ENCODE results near the gene HDGFL2. TPM values are rescaled to one million over a fixed set of nuclear protein-coding genes. Genes with fewer than 3 reads are reported as not detected.

HDGFL2 gene
- total RNA-seq, 3 donors from 2014 or later: 33.0 to 34.1 (median 33.1) TPM

DNA sequence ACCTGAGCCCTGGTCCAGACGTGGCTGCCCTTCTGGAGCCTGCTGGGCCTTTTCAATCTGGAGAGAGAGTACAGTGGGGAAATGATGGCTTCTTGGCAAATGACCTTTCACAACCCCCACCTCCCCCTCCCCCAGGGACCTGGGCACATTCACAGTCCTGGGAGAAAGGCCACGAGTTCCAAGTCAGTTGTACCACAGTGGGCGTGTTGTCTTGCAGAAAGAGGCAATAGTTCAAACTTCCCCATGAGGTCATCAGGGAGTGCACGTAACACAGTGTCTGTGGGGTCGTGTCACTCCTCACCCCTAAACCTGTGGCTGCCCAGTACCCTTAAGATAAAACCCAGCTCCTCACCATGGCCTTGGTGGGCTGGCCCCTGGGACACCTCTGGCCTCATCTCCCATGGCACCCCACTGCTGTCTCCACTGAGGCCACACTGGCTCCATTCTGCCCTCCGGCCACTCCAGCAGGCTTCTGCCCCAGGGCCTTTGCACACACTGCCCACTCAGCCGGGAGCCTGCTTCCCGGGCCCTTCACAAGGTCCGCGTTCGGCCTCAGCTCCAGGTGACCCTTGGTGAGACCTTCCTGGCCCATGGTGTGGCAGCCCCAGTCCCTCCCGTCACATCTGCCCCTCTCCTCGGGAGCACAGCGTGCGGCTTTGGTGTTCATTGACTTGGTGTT, 32.9 kb downstream of the HDGFL2 start:
- intact Hi-C loops (cut with DNase I; ENCODE audit: low total_unique reads): no loop called here
- Histone ChIP-seq H3K36me3 (no peaks in the 10 kb centered on the region), H3K27me3 (no peaks in the 10 kb centered on the region), H3K4me1 (no peaks in the 10 kb centered on the region), H3K27ac (no peak overlapping the region), H3K9me3 (no peaks in the 10 kb centered on the region), H3K4me3 (no peak overlapping the region)
- TF ChIP-seq, protein P1, sequence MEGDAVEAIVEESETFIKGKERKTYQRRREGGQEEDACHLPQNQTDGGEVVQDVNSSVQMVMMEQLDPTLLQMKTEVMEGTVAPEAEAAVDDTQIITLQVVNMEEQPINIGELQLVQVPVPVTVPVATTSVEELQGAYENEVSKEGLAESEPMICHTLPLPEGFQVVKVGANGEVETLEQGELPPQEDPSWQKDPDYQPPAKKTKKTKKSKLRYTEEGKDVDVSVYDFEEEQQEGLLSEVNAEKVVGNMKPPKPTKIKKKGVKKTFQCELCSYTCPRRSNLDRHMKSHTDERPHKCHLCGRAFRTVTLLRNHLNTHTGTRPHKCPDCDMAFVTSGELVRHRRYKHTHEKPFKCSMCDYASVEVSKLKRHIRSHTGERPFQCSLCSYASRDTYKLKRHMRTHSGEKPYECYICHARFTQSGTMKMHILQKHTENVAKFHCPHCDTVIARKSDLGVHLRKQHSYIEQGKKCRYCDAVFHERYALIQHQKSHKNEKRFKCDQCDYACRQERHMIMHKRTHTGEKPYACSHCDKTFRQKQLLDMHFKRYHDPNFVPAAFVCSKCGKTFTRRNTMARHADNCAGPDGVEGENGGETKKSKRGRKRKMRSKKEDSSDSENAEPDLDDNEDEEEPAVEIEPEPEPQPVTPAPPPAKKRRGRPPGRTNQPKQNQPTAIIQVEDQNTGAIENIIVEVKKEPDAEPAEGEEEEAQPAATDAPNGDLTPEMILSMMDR (IDR thresholded peaks at IDR 0.05): no peak
- no peak for TF ChIP-seq POLR2AphosphoS5 (IDR thresholded peaks at IDR 0.05)
- no peak for DNase-seq (ENCODE audit: low spot score in 2 of 2)

DNA sequence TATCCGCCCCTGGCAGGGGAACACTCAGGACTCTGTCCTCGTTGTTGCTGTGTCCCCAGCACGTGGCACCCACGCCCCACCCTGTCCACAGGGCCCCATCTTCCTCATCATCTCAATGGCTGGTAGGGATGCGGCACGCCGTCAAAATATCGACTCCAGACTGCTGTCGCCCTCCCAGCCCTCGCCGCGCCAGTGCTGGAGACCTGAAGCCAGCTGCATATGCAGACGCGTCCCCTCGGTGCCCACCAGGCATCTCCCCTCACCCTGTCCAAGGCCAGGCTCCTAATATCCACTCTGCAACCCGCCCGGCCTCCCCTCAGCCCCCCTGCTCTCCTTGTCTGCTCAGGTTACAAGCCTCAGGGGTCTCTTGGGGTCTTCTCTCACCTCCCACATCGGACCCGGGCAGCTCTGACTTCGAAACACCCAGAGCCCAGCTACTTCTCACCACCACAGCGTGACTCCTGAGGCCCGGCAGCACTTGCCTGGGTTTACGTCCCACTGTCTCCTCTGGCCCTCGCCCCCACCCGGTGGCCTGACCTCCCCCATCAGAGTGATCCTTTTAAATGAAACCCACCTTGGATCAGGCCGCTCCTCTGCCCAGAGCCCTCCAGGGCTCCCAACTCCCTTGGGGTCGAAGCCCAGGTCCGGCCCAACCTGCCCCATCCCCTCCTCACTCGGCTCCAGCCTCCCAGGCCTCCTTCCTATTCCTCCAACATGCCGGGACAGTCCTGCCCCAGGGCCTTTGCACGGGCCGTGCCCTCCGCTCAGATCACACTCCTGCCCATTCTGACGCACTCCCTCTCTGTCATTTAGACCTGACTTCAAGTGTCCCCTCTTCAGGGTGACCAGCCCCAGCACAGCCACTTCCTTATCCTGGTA, 33.7 kb downstream of the HDGFL2 start:
- H3K27ac ChIP-seq: no peak overlapping the region
- no peaks in the 10 kb centered on the region for H3K36me3 ChIP-seq
- TF ChIP-seq POLR2A (IDR thresholded peaks at IDR 0.05) (no peak), POLR2AphosphoS5 (IDR thresholded peaks at IDR 0.05) (no peak)
- TF ChIP-seq, protein P1 (IDR thresholded peaks at IDR 0.05): no peak
- no peaks in the 10 kb centered on the region for H3K4me1 ChIP-seq
- intact Hi-C loops (cut with DNase I; ENCODE audit: low total_unique reads): no loop called here
- DNase-seq (ENCODE audit: low spot score in 2 of 2): no peak
- H3K9me3 ChIP-seq: no peaks in the 10 kb centered on the region
- H3K4me3 ChIP-seq: no peak overlapping the region
- H3K27me3 ChIP-seq: no peaks in the 10 kb centered on the region

- H3K27me3 ChIP-seq: no peaks in the 10 kb centered on the region
- DNase-seq (ENCODE audit: low spot score in 2 of 2): no peak
- TF ChIP-seq, protein P1 (IDR thresholded peaks at IDR 0.05): no peak
- TF ChIP-seq POLR2A (IDR thresholded peaks at IDR 0.05) (no peak), POLR2AphosphoS5 (IDR thresholded peaks at IDR 0.05) (no peak)
- no peaks in the 10 kb centered on the region for H3K4me1 ChIP-seq
- peak overlapping the region in 1 of 2 donors; percentile 7 for H3K27ac ChIP-seq
- intact Hi-C loops (cut with DNase I; ENCODE audit: low total_unique reads): no loop called here
- no peaks in the 10 kb centered on the region for H3K9me3 ChIP-seq
- no peak overlapping the region for H3K4me3 ChIP-seq
- H3K36me3 ChIP-seq: no peaks in the 10 kb centered on the region
Measured at GRCh38 chr19:4506449-4507149, 34.5 kb downstream of the HDGFL2 start.

DNA sequence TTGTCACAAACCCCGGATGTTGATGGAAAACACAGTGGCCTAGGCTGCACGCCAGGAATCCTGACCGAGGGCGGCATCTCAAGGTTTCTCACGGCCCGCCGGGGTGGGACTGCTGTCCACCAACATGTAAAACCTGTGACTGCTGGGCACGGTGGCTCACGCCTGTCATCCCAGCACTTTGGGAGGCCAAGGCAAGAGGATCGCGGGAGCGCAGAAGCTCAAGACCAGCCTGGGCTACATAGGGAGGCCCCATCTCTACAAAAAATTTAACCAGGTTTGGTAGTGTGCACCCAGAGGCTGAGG, 35.0 kb downstream of the HDGFL2 start:
- Histone ChIP-seq H3K36me3 (no peaks in the 10 kb centered on the region), H3K9me3 (no peaks in the 10 kb centered on the region), H3K4me1 (no peaks in the 10 kb centered on the region), H3K4me3 (no peak overlapping the region), H3K27ac (peak overlapping the region in 1 of 2 donors; percentile 7), H3K27me3 (no peaks in the 10 kb centered on the region)
- intact Hi-C loops (cut with DNase I; ENCODE audit: low total_unique reads): no loop called here
- no peak for DNase-seq (ENCODE audit: low spot score in 2 of 2)
- TF ChIP-seq POLR2AphosphoS5 (IDR thresholded peaks at IDR 0.05): no peak
- TF ChIP-seq POLR2A (IDR thresholded peaks at IDR 0.05): no peak
- TF ChIP-seq, protein P1 (IDR thresholded peaks at IDR 0.05): no peak

GRCh38 chr19:4507804-4508203, 35.7 kb downstream of the HDGFL2 start:
- intact Hi-C loops (cut with DNase I; ENCODE audit: low total_unique reads): no loop called here
- H3K4me1 ChIP-seq: no peaks in the 10 kb centered on the region

More at GRCh38 chr19:4507804-4508203, 35.7 kb downstream of the HDGFL2 start:
- H3K27ac ChIP-seq: peak overlapping the region in 1 of 2 donors; percentile 12
- no peak for DNase-seq (ENCODE audit: low spot score in 2 of 2)
- TF ChIP-seq POLR2A (IDR thresholded peaks at IDR 0.05) (no peak), POLR2AphosphoS5 (IDR thresholded peaks at IDR 0.05) (no peak)
- TF ChIP-seq, protein P1 (IDR thresholded peaks at IDR 0.05): no peak
- H3K36me3 ChIP-seq: no peaks in the 10 kb centered on the region
- no peaks in the 10 kb centered on the region for H3K27me3 ChIP-seq
- no peaks in the 10 kb centered on the region for H3K9me3 ChIP-seq
- H3K4me3 ChIP-seq: no peak overlapping the region

All from breast epithelium (tissue), 4 donors.